Measurements from ENCODE around the gene KRTAP3-3.

- TF ChIP-seq CTCF (IDR thresholded peaks at IDR 0.05) (no peak), POLR2A (IDR thresholded peaks at IDR 0.05) (no peak)
Measured at GRCh38 chr17:40949418-40949817, 44.5 kb downstream of the KRTAP3-3 start.
